ENCODE data around the gene PDE6H. TPM values are rescaled to one million over a fixed set of nuclear protein-coding genes. Genes with fewer than 3 reads are reported as not detected.
A peak's percentile ranks its signal among the peaks of the same experiment; 100 is the strongest.

The PDE6H gene
- total RNA-seq, 1 experiment from 2014 or later: not detected

- ATAC-seq (no peak), DNase-seq (no peak)
- CTCF ChIA-PET: no interaction called here
- Histone ChIP-seq H4K20me1 (ENCODE audit: low read length) (no peaks in the 10 kb centered on the region), H3K9me3 (ENCODE audit: low read length) (no peaks in the 10 kb centered on the region), H3K4me3 (ENCODE audit: low read length) (no peak overlapping the region), H3K36me3 (ENCODE audit: low read depth, low read length) (no peaks in the 10 kb centered on the region), H3K27ac (ENCODE audit: low read length) (peak overlapping the region; percentile 55), H3K4me2 (ENCODE audit: low read length) (peak overlapping the region; percentile 14; the same call in 1 of the 2 replicates), H3K79me2 (ENCODE audit: low read length) (no peaks in the 10 kb centered on the region), H3F3A (ENCODE audit: low read length, unreplicated experiment) (no peaks in the 10 kb centered on the region), H3K9ac (ENCODE audit: low read length) (no peak overlapping the region), H3K4me1 (ENCODE audit: insufficient read depth, low read length) (peaks cover 58% of the 10 kb centered on the region), H3K27me3 (ENCODE audit: low read length) (no peaks in the 10 kb centered on the region), H3K9me2 (replicated peaks; ENCODE audit: low read length) (no peaks in the 10 kb centered on the region), H2AFZ (ENCODE audit: low read length) (no peak overlapping the region)
- POLR2A ChIA-PET (ENCODE audit: unreplicated experiment): no interaction called here
- TF ChIP-seq EZH2 (IDR thresholded peaks at IDR 0.05; ENCODE audit: low read length, unreplicated experiment) (no peak), EZH2phosphoT487 (IDR thresholded peaks at IDR 0.05; ENCODE audit: borderline replicate concordance, low read length) (no peak), CTCF (conservative IDR thresholded peaks at IDR 0.05; ENCODE audit: low read depth, low read length) (no peak)
- intact Hi-C loops (cut with micrococcal nuclease): no loop called here
- BruUV-seq (replicated peaks): no TSS peak
Measured at GRCh38 chr12:14951851-14952250, 21.0 kb upstream of the PDE6H start.

GRCh38 chr12:14952299-14952921 is 20.4 kb upstream of the PDE6H start:
- Histone ChIP-seq H4K20me1 (ENCODE audit: low read length) (no peaks in the 10 kb centered on the region), H3K27ac (ENCODE audit: low read length) (peak overlapping the region; percentile 71), H3K4me3 (ENCODE audit: low read length) (0 out of 2 replicates have a peak overlapping the region, but pooled peaks have one; percentile 14), H3F3A (ENCODE audit: low read length, unreplicated experiment) (no peaks in the 10 kb centered on the region), H3K9me2 (replicated peaks; ENCODE audit: low read length) (no peaks in the 10 kb centered on the region), H2AFZ (ENCODE audit: low read length) (peak overlapping the region; percentile 52), H3K36me3 (ENCODE audit: low read depth, low read length) (no peaks in the 10 kb centered on the region), H3K4me1 (ENCODE audit: insufficient read depth, low read length) (peaks cover 53% of the 10 kb centered on the region), H3K27me3 (ENCODE audit: low read length) (no peaks in the 10 kb centered on the region), H3K9ac (ENCODE audit: low read length) (no peak overlapping the region; the same call in 1 of the 2 replicates), H3K79me2 (ENCODE audit: low read length) (no peaks in the 10 kb centered on the region), H3K9me3 (ENCODE audit: low read length) (no peaks in the 10 kb centered on the region), H3K4me2 (ENCODE audit: low read length) (peak overlapping the region; percentile 67)
- ATAC-seq: peak; percentile 96
- TF ChIP-seq CTCF (conservative IDR thresholded peaks at IDR 0.05; ENCODE audit: low read depth, low read length) (no peak), EZH2phosphoT487 (IDR thresholded peaks at IDR 0.05; ENCODE audit: borderline replicate concordance, low read length) (no peak), EZH2 (IDR thresholded peaks at IDR 0.05; ENCODE audit: low read length, unreplicated experiment) (no peak)
- DNase-seq: peak; percentile 90
- POLR2A ChIA-PET (ENCODE audit: unreplicated experiment): no interaction called here
- intact Hi-C loops (cut with micrococcal nuclease): no loop called here
- CTCF ChIA-PET: no interaction called here
- no TSS peak for BruUV-seq (replicated peaks)

GRCh38 chr12:14953752-14954151 is 19.1 kb upstream of the PDE6H start:
- H3K79me2 ChIP-seq (ENCODE audit: low read length): no peaks in the 10 kb centered on the region
- no peak for TF ChIP-seq CTCF (conservative IDR thresholded peaks at IDR 0.05; ENCODE audit: low read depth, low read length)
- TF ChIP-seq EZH2 (IDR thresholded peaks at IDR 0.05; ENCODE audit: low read length, unreplicated experiment): no peak
- TF ChIP-seq EZH2phosphoT487 (IDR thresholded peaks at IDR 0.05; ENCODE audit: borderline replicate concordance, low read length): no peak
- BruUV-seq (replicated peaks): no TSS peak

More at GRCh38 chr12:14953752-14954151, 19.1 kb upstream of the PDE6H start:
- intact Hi-C loops (cut with micrococcal nuclease): no loop called here
- Histone ChIP-seq H3K4me1 (ENCODE audit: insufficient read depth, low read length) (peaks cover 39% of the 10 kb centered on the region), H3K9ac (ENCODE audit: low read length) (no peak overlapping the region), H3K36me3 (ENCODE audit: low read depth, low read length) (no peaks in the 10 kb centered on the region), H4K20me1 (ENCODE audit: low read length) (no peaks in the 10 kb centered on the region), H3K27me3 (ENCODE audit: low read length) (no peaks in the 10 kb centered on the region), H3K9me3 (ENCODE audit: low read length) (no peaks in the 10 kb centered on the region), H3K4me2 (ENCODE audit: low read length) (no peak overlapping the region), H3K4me3 (ENCODE audit: low read length) (no peak overlapping the region), H2AFZ (ENCODE audit: low read length) (no peak overlapping the region), H3F3A (ENCODE audit: low read length, unreplicated experiment) (no peaks in the 10 kb centered on the region), H3K9me2 (replicated peaks; ENCODE audit: low read length) (no peaks in the 10 kb centered on the region), H3K27ac (ENCODE audit: low read length) (no peak overlapping the region)
- ChIA-PET POLR2A (ENCODE audit: unreplicated experiment) (no interaction called here), CTCF (no interaction called here)
- DNase-seq (no peak), ATAC-seq (no peak)

Measured in PC-3 (cell line).